NCI-H187 treated with DMSO at 0.1 percent for 48 hours (cell line): ENCODE measurements around the gene FAM216B.
A peak's percentile ranks its signal among the peaks of the same experiment; 100 is the strongest.
"Not testable (repeated sequence)": the region's sequence is repeated elsewhere in the genome, so short reads cannot be mapped to it uniquely, and the experiment has no call there.

ENCODE experiments used
- DNase-seq: peaks from one replicate; lab custom pipeline; 2025; lab: John Stamatoyannopoulos, UW

FAM216B gene

DNA sequence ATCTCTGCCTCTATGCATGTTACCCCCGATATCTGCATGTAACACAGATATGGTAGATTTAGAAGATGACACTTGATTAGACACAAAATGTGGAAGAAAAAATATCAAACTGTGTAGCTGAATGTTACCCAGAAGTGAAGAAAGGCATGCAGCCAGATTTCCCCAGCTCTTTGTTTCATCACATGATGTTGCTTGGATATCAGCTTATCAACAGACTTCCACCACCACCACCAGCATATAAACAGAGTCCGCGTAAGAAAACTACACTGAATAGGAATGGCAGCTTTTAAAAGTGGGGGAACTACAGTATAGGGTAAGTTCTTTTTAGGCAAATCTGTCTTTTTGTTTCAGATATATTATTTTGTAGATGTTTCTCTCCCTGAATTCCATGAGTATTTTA, at the start of gene FAM216B:
Gene FAM216B, plus strand, starts transcription at position 233 of the 400 bp plus-strand sequence. CDS start 2,484 bp downstream, outside the sequence.
- no peak for DNase-seq

DNA sequence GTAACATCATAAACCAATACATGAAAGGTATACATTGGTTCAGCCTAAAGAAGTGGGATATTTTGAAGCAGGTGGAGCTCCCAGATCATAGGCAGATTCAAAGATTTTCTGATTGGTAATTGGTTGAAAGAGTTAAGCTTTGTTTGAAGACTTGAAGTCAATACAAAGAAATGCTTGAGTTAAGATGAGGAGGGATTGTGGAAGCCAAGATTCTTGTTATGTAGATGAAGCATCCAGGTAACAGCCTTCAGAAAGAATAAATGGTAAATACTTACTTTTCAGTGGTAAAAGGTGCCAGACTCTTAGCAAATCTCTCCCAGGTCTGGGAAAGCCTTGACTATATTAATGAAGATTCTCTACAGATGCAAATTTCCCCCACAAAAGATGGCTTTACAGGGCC, 49.3 kb upstream of the FAM216B start:
- no peak for DNase-seq

GRCh38 chr13:42733046-42733445, 48.3 kb upstream of the FAM216B start:
- DNase-seq: no peak

GRCh38 chr13:42735010-42735409, 46.4 kb upstream of the FAM216B start:
- DNase-seq: no peak

DNA sequence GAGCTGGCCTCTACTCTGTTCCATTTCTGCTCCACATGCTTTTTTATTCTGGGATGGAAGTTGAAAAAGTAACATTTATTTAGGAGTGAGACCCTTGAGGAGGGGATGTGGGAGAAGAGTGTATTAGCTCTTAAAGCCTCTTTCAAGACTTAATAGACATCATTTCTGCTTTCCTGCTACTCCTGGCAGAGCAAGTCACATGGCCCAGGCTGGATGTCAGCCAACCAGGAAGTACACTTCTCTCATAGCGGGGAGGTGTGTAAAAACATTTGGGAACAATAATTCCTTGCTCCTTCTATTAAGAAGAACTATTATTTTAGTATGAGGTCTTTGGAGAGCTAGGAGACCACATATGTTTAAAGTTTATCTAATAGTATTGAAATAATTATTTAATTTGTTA, 40.6 kb upstream of the FAM216B start:
- no peak for DNase-seq

DNA sequence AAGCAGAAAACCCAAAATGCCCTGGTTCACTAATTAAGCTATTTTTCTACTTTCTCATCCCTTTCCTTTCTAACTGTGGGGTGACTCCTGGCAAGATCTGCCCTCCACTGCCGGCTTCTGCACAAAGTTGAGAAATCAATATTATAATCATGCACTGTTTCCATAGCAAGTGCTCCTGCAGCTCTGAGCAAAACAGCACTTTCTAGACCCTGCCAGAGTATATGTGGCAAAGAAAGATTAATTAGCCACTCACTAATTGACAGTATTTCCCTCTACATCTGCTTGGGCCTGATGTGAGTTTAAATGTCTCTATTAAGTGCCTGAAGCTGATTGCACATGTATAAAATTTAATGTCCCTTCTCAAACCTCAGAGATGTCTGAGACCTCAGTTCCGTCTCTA, 39.5 kb upstream of the FAM216B start:
- no peak for DNase-seq

GRCh38 chr13:42745655-42746054, 35.7 kb upstream of the FAM216B start:
- DNase-seq: no peak

- DNase-seq: no peak
Observed at GRCh38 chr13:42746866-42747265, 34.5 kb upstream of the FAM216B start.

- no peak for DNase-seq
Observed at GRCh38 chr13:42747399-42747873, 33.9 kb upstream of the FAM216B start.

GRCh38 chr13:42750794-42751193, 30.6 kb upstream of the FAM216B start:
- no peak for DNase-seq

- DNase-seq: no peak
Observed at GRCh38 chr13:42751693-42752092, 29.7 kb upstream of the FAM216B start.

DNA sequence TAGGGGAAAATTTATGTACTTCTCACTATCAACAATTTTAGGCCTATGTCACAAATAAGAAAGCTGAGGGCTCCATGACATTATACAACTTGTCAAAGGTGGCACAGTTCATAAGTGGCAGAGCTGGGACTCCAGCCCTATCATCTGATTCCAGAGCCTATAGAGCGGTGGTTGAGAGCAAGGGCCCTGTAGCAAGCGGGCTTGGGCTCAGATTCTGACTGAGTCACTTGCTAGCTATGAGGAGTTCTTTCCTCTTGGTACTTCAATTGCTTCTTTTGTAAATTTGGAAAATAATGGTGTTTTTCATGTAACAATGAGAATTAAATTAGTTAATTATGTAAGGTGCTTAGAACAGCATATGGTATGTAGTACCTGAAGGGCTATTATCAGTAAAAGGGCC, 28.7 kb upstream of the FAM216B start:
- DNase-seq: no peak

- peak; percentile 40 for DNase-seq
Observed at GRCh38 chr13:42753697-42754096, 27.7 kb upstream of the FAM216B start.

DNA sequence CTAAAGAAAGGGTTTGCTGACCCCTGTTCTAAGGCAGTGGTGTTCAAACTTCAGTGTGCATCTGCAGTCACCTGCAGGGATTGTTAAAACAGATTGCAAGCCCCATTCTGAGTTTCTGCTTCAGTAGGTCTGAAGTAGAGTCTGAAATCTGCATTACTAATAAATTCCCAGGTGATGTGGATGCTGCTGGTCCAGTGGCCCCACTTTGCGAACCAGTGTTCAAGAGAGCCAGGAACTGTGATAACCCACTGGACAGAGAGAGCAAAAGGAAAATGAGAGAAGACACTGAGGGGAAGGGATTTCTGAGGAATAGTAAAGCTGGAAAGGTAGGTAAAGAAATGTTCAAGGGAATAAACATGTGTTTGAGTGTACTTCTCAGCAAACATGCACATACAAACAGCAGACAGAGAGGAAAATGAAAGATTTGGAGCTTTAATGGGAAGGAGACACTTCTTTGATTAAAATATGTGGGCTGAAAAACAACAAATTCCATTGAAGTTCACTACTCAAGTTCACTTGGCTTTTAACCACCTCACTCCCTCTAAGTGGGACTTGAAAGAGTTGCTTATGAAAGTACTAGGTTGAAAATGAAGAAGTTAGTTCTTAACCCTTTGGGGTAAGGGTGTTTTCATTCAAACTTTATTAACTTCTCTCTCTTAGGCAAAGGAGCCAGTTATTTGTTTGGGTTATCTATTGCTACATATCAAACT, 26.4 kb upstream of the FAM216B start:
- DNase-seq: no peak

- DNase-seq: no peak
Observed at GRCh38 chr13:42757678-42758420, 23.5 kb upstream of the FAM216B start.

DNA sequence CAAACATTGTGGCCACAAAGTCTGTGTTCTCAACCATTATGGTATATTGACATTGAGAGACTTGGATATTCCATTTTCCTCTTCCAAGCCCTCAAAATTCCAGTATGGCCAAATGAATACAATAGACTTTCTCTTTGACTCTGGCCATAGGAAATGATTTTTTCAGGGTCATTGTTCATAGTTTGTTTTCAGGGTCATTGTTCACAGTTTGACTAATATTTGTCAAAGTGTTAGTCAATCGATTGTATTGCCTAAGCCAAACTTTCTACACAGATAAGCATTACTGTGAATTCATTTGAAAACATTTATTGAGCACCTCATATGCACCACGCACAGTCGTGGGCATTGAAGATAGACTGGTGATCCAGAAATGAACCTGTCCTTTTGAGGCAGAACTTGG, 22.9 kb upstream of the FAM216B start:
- no peak for DNase-seq

DNA sequence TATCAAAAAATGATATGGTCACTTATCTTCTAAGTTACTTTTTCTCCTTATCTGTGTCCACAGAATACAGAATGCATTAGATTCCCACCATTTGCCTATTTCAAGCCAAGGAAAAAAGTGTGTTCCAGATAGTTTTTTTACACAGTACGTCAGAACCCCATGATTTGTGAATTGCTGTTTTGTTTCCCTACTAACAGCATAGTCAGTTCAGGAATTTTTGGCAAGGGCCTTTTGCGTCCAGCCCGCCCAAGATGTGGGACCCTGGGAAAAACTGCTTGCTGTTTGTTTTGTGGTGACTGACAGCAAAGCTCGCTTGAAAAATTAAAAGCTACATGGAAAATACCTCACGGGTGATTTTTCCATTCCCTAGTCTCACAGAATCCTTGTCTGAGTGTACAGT, 20.4 kb upstream of the FAM216B start:
- no peak for DNase-seq

- no peak for DNase-seq
Observed at GRCh38 chr13:42762251-42762650, 19.1 kb upstream of the FAM216B start.

DNA sequence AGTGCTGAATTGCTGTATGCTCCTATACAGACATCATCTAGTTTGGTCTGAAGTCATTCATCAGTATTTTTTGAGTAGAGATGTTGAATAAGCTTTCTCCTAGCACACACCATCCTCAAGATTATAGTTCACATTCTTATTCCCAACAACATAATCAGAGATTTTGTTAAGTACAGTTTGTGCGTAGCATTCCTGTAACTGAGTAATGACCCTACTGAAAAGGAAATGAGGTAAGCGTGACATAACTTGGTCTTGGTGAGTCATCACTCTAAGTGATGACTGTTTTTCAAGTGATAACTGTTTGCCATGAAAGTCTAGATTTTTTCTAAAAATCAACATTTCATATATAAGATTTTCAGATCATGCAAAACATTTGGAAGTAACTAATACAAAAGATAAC, 18.5 kb upstream of the FAM216B start:
- no peak for DNase-seq

GRCh38 chr13:42766016-42766415, 15.4 kb upstream of the FAM216B start:
- no peak for DNase-seq

GRCh38 chr13:42769650-42770049, 11.7 kb upstream of the FAM216B start:
- no peak for DNase-seq

- not testable (repeated sequence) for DNase-seq
Observed at GRCh38 chr13:42776558-42776957, 4.8 kb upstream of the FAM216B start.

- no peak for DNase-seq
Observed at GRCh38 chr13:42777467-42777866, 3.9 kb upstream of the FAM216B start.
